Measurements from ENCODE around the gene EZH1.
"Not testable (repeated sequence)": the region's sequence is repeated elsewhere in the genome, so short reads cannot be mapped to it uniquely, and the experiment has no call there.

EZH1 gene

GRCh38 chr17:42675348-42675964 is 69.4 kb downstream of the EZH1 start:
- H3K4me3 Mint-ChIP-seq: no peak overlapping the region
- no peaks in the 10 kb centered on the region for H3K9me3 Mint-ChIP-seq
- peaks cover 39% of the 10 kb centered on the region for H3K27me3 Mint-ChIP-seq
- H3K4me1 Mint-ChIP-seq (ENCODE audit: low read depth): peaks cover 53% of the 10 kb centered on the region
- no peak overlapping the region for H3K27ac Mint-ChIP-seq
- no peaks in the 10 kb centered on the region for H3K36me3 Mint-ChIP-seq (ENCODE audit: low read depth)

GRCh38 chr17:42674755-42675347 is 70.0 kb downstream of the EZH1 start:
- Mint-ChIP-seq H3K27me3 (peaks cover 40% of the 10 kb centered on the region), H3K27ac (no peak overlapping the region), H3K36me3 (ENCODE audit: low read depth) (no peaks in the 10 kb centered on the region), H3K4me1 (ENCODE audit: low read depth) (peaks cover 50% of the 10 kb centered on the region), H3K9me3 (no peaks in the 10 kb centered on the region), H3K4me3 (peak overlapping the region; percentile 4)

- Mint-ChIP-seq H3K9me3 (no peaks in the 10 kb centered on the region), H3K36me3 (ENCODE audit: low read depth) (peaks cover 2% of the 10 kb centered on the region), H3K27ac (no peak overlapping the region), H3K4me1 (ENCODE audit: low read depth) (peaks cover 42% of the 10 kb centered on the region), H3K4me3 (no peak overlapping the region), H3K27me3 (peaks cover 44% of the 10 kb centered on the region)
These were observed 70.7 kb downstream of the EZH1 start for GRCh38 chr17:42673885-42674754.

GRCh38 chr17:42673266-42673884 is 71.5 kb downstream of the EZH1 start:
- no peak overlapping the region for H3K27ac Mint-ChIP-seq
- H3K36me3 Mint-ChIP-seq (ENCODE audit: low read depth): peaks cover 4% of the 10 kb centered on the region
- peaks cover 36% of the 10 kb centered on the region for H3K4me1 Mint-ChIP-seq (ENCODE audit: low read depth)
- H3K4me3 Mint-ChIP-seq: no peak overlapping the region
- H3K9me3 Mint-ChIP-seq: no peaks in the 10 kb centered on the region
- peaks cover 49% of the 10 kb centered on the region for H3K27me3 Mint-ChIP-seq

GRCh38 chr17:42672038-42672437 is 72.8 kb downstream of the EZH1 start:
- Mint-ChIP-seq H3K9me3 (no peaks in the 10 kb centered on the region), H3K4me3 (peak overlapping the region; percentile 37), H3K27ac (no peak overlapping the region), H3K36me3 (ENCODE audit: low read depth) (peaks cover 5% of the 10 kb centered on the region), H3K4me1 (ENCODE audit: low read depth) (peaks cover 25% of the 10 kb centered on the region), H3K27me3 (peaks cover 49% of the 10 kb centered on the region)

GRCh38 chr17:42670789-42671657 is 73.8 kb downstream of the EZH1 start:
- peaks cover 23% of the 10 kb centered on the region for H3K4me1 Mint-ChIP-seq (ENCODE audit: low read depth)
- H3K27ac Mint-ChIP-seq: no peak overlapping the region
- H3K4me3 Mint-ChIP-seq: peak overlapping the region; percentile 73
- H3K27me3 Mint-ChIP-seq: peaks cover 49% of the 10 kb centered on the region
- no peaks in the 10 kb centered on the region for H3K9me3 Mint-ChIP-seq
- peaks cover 13% of the 10 kb centered on the region for H3K36me3 Mint-ChIP-seq (ENCODE audit: low read depth)

- Mint-ChIP-seq H3K4me1 (ENCODE audit: low read depth) (peaks cover 23% of the 10 kb centered on the region), H3K36me3 (ENCODE audit: low read depth) (peaks cover 13% of the 10 kb centered on the region), H3K27ac (no peak overlapping the region), H3K9me3 (no peaks in the 10 kb centered on the region), H3K27me3 (peaks cover 49% of the 10 kb centered on the region), H3K4me3 (peak overlapping the region; percentile 73)
These were observed 74.7 kb downstream of the EZH1 start for GRCh38 chr17:42669977-42670788.

GRCh38 chr17:42669705-42669976 is 75.2 kb downstream of the EZH1 start:
- Mint-ChIP-seq H3K4me3 (no peak overlapping the region), H3K9me3 (no peaks in the 10 kb centered on the region), H3K27me3 (peaks cover 45% of the 10 kb centered on the region), H3K36me3 (ENCODE audit: low read depth) (peaks cover 13% of the 10 kb centered on the region), H3K4me1 (ENCODE audit: low read depth) (peaks cover 18% of the 10 kb centered on the region), H3K27ac (no peak overlapping the region)

- Mint-ChIP-seq H3K4me1 (ENCODE audit: low read depth) (peaks cover 13% of the 10 kb centered on the region), H3K9me3 (no peaks in the 10 kb centered on the region), H3K4me3 (no peak overlapping the region), H3K27me3 (peaks cover 29% of the 10 kb centered on the region), H3K27ac (no peak overlapping the region), H3K36me3 (ENCODE audit: low read depth) (peaks cover 13% of the 10 kb centered on the region)
These were observed 77.5 kb downstream of the EZH1 start for GRCh38 chr17:42667088-42667951.

- peaks cover 20% of the 10 kb centered on the region for H3K27me3 Mint-ChIP-seq
- peaks cover 13% of the 10 kb centered on the region for H3K36me3 Mint-ChIP-seq (ENCODE audit: low read depth)
- H3K27ac Mint-ChIP-seq; H3K4me3 Mint-ChIP-seq; H3K4me1 Mint-ChIP-seq (ENCODE audit: low read depth); H3K9me3 Mint-ChIP-seq: not testable (repeated sequence)
These were observed 78.7 kb downstream of the EZH1 start for GRCh38 chr17:42666126-42666525.

- H3K4me3 Mint-ChIP-seq: no peak overlapping the region
- H3K9me3 Mint-ChIP-seq: no peaks in the 10 kb centered on the region
- H3K4me1 Mint-ChIP-seq (ENCODE audit: low read depth): peaks cover 4% of the 10 kb centered on the region
- no peak overlapping the region for H3K27ac Mint-ChIP-seq
- peaks cover 15% of the 10 kb centered on the region for H3K27me3 Mint-ChIP-seq
- H3K36me3 Mint-ChIP-seq (ENCODE audit: low read depth): peaks cover 13% of the 10 kb centered on the region
These were observed 79.2 kb downstream of the EZH1 start for GRCh38 chr17:42665581-42666001.

GRCh38 chr17:42660692-42661345 is 84.0 kb downstream of the EZH1 start:
- H3K27me3 Mint-ChIP-seq: no peaks in the 10 kb centered on the region
- H3K27ac Mint-ChIP-seq: no peak overlapping the region
- peaks cover 4% of the 10 kb centered on the region for H3K9me3 Mint-ChIP-seq
- H3K36me3 Mint-ChIP-seq (ENCODE audit: low read depth): no peaks in the 10 kb centered on the region
- H3K4me3 Mint-ChIP-seq: no peak overlapping the region
- H3K4me1 Mint-ChIP-seq (ENCODE audit: low read depth): peaks cover 29% of the 10 kb centered on the region

- peak overlapping the region; percentile 88 for H3K4me3 Mint-ChIP-seq
- not testable (repeated sequence) for H3K9me3 Mint-ChIP-seq; H3K36me3 Mint-ChIP-seq (ENCODE audit: low read depth); H3K27me3 Mint-ChIP-seq; H3K27ac Mint-ChIP-seq
- peaks cover 35% of the 10 kb centered on the region for H3K4me1 Mint-ChIP-seq (ENCODE audit: low read depth)
These were observed 84.9 kb downstream of the EZH1 start for GRCh38 chr17:42659932-42660274.
